Neural cell (in vitro differentiated cells): ENCODE results near the gene COLEC11. TPM values are rescaled to one million over a fixed set of nuclear protein-coding genes. Genes with fewer than 3 reads are reported as not detected.

Experiments used
- H2AFZ ChIP-seq: fragments of 200-600, 300-800 bp; sonication (generic), shearing (Covaris generic); 2 replicates; pipeline ENCODE4 v1.6.0; 2014; ENCODE audit warnings: low read depth, mild to moderate bottlenecking, antibody characterized with exemption, low read length, moderate library complexity
- H3F3A ChIP-seq: fragments of 200-600 bp; shearing (Covaris generic); 2 replicates; pipeline ENCODE4 v1.6.1; 2016; ENCODE audit warnings: mild to moderate bottlenecking, moderate library complexity, mixed read lengths, antibody characterized with exemption, low read length; ENCODE audit not compliant: insufficient read depth, poor library complexity, severe bottlenecking
- H3K27ac ChIP-seq: fragments of 200-600, 300-800 bp; sonication (generic), shearing (Covaris generic); 2 replicates; pipeline ENCODE4 v1.5.1; 2014; ENCODE audit warnings: mild to moderate bottlenecking, low read length, moderate library complexity
- H3K27me3 ChIP-seq: fragments of 300-800, 200-600 bp; sonication (generic), shearing (Covaris generic); 2 replicates; pipeline ENCODE4 v1.6.0; 2014; ENCODE audit warnings: mild to moderate bottlenecking, low read depth, low read length, moderate library complexity; ENCODE audit not compliant: insufficient read depth
- H3K36me3 ChIP-seq: fragments of 300-800, 200-600 bp; sonication (generic), shearing (Covaris generic); 2 replicates; pipeline ENCODE4 v1.5.1; 2014; ENCODE audit warnings: mild to moderate bottlenecking, antibody characterized with exemption, low read length, moderate library complexity; ENCODE audit not compliant: insufficient read depth
- H3K4me2 ChIP-seq: fragments of 300-800, 200-600 bp; sonication (generic), shearing (Covaris generic); 2 replicates; pipeline ENCODE4 v1.6.0; 2014; ENCODE audit warnings: mild to moderate bottlenecking, low read length
- H3K4me3 ChIP-seq: fragments of 300-800, 200-600 bp; sonication (generic), shearing (Covaris generic); 2 replicates; pipeline ENCODE4 v1.5.1; 2014; ENCODE audit warnings: mild to moderate bottlenecking, low read length, moderate library complexity
- H3K79me2 ChIP-seq: fragments of 200-600 bp; shearing (Covaris generic); replicated peaks from 2 replicates; pipeline ENCODE4 v1.6.0; 2014; ENCODE audit warnings: mild to moderate bottlenecking, low read length, moderate library complexity; ENCODE audit not compliant: insufficient read depth
- H3K9ac ChIP-seq: fragments of 300-800, 200-600 bp; sonication (generic), shearing (Covaris generic); 2 replicates; pipeline ENCODE4 v1.6.1; 2016; ENCODE audit warnings: mild to moderate bottlenecking, low read length, mixed read lengths
- H3K9me2 ChIP-seq: fragments of 200-600 bp; shearing (Covaris generic); 2 replicates; pipeline ENCODE4 v1.6.1; 2016; ENCODE audit warnings: mild to moderate bottlenecking, low read length, mixed read lengths; ENCODE audit not compliant: insufficient read depth
- H3K9me3 ChIP-seq: fragments of 200-600, 300-800 bp; sonication (generic), shearing (Covaris generic); 2 replicates; pipeline ENCODE4 v1.6.1; 2016; ENCODE audit warnings: mild to moderate bottlenecking, mixed run types, low read length, moderate library complexity, mixed read lengths
- H4K20me1 ChIP-seq: fragments of 200-600 bp; shearing (Covaris generic); 2 replicates; pipeline ENCODE4 v1.6.1; 2016; ENCODE audit warnings: mild to moderate bottlenecking, mixed run types; ENCODE audit not compliant: insufficient read depth
- CTCF ChIP-seq: fragments of 450-650 bp; IDR thresholded peaks from 2 replicates; pipeline ENCODE4 v1.5.1; 2014; ENCODE audit warnings: antibody characterized with exemption, mild to moderate bottlenecking, moderate library complexity; ENCODE audit not compliant: poor library complexity, severe bottlenecking
- EP300 ChIP-seq: fragments of 450-650 bp; conservative IDR thresholded peaks from 2 replicates; pipeline ENCODE4 v1.6.1; 2014; ENCODE audit warnings: antibody characterized with exemption, mild to moderate bottlenecking, moderate library complexity; ENCODE audit not compliant: poor library complexity, severe bottlenecking
- EZH2 ChIP-seq: fragments of 200-600, 300-800 bp; shearing (Covaris generic), sonication (generic); IDR thresholded peaks from 2 replicates; pipeline ENCODE4 v1.6.1; 2014; ENCODE audit warnings: antibody characterized with exemption, low read length, borderline replicate concordance, mild to moderate bottlenecking; ENCODE audit not compliant: insufficient read depth, poor library complexity, severe bottlenecking
- MXI1 ChIP-seq: fragments of 450-650 bp; conservative IDR thresholded peaks from 2 replicates; pipeline ENCODE4 v1.6.1; 2014; ENCODE audit warnings: antibody characterized with exemption, mild to moderate bottlenecking; ENCODE audit not compliant: poor library complexity, severe bottlenecking
- POLR2AphosphoS5 ChIP-seq: IDR thresholded peaks from 2 replicates; pipeline ENCODE4 v1.6.1; 2012
- RAD21 ChIP-seq: fragments of 450-650 bp; conservative IDR thresholded peaks from 2 replicates; pipeline ENCODE4 v1.6.1; 2014; ENCODE audit warnings: antibody characterized with exemption, mild to moderate bottlenecking, moderate library complexity
- REST ChIP-seq: IDR thresholded peaks from 2 replicates; pipeline ENCODE4 v1.6.1; 2012; ENCODE audit warnings: borderline replicate concordance
- SMC3 ChIP-seq: fragments of 450-650 bp; conservative IDR thresholded peaks from 2 replicates; pipeline ENCODE4 v1.6.1; 2014; ENCODE audit warnings: antibody characterized with exemption, mild to moderate bottlenecking, moderate library complexity; ENCODE audit not compliant: poor library complexity
- TAF1 ChIP-seq: IDR thresholded peaks from 2 replicates; pipeline ENCODE4 v1.6.1; 2012; ENCODE audit warnings: low read depth
- polyA plus RNA-seq: library from polyadenylated mRNA; depleted of rRNA; stranded (reverse); fragments of >200 nt; gene quantifications from 2 replicates; pipeline ENCODE4 v1.2.3, GENCODE V29; 2014

COLEC11 gene
- polyA plus RNA-seq, 1 donor from 2014 or later, result 4.0 TPM

GRCh38 chr2:3571284-3571683, 23.6 kb upstream of the COLEC11 start:
- H3K27me3 ChIP-seq, result no peaks in the 10 kb centered on the region
- no peaks in the 10 kb centered on the region for H3K36me3 ChIP-seq
- TF ChIP-seq RAD21 (no peak), CTCF (no peak), POLR2AphosphoS5 (no peak), EZH2 (no peak), EP300 (no peak), SMC3 (no peak), TAF1 (no peak), MXI1 (no peak), REST (no peak)
- H3K9me2 ChIP-seq, result no peaks in the 10 kb centered on the region
- H4K20me1 ChIP-seq, result no peaks in the 10 kb centered on the region
- H3K9ac ChIP-seq, result no peak overlapping the region
- H3K79me2 ChIP-seq, result peaks cover 11% of the 10 kb centered on the region
- H3K9me3 ChIP-seq, result no peaks in the 10 kb centered on the region
- H3F3A ChIP-seq, result no peaks in the 10 kb centered on the region
- H3K4me3 ChIP-seq, result no peak overlapping the region
- H2AFZ ChIP-seq, result no peak overlapping the region
- no peak overlapping the region for H3K4me2 ChIP-seq
- H3K27ac ChIP-seq, result no peak overlapping the region

GRCh38 chr2:3572620-3573019, 22.3 kb upstream of the COLEC11 start:
- no peaks in the 10 kb centered on the region for H3K27me3 ChIP-seq
- H2AFZ ChIP-seq, result no peak overlapping the region
- H3K27ac ChIP-seq, result no peak overlapping the region
- H3K9ac ChIP-seq, result no peak overlapping the region
- no peaks in the 10 kb centered on the region for H3F3A ChIP-seq
- H3K9me2 ChIP-seq, result no peaks in the 10 kb centered on the region
- H3K36me3 ChIP-seq, result no peaks in the 10 kb centered on the region
- no peak overlapping the region for H3K4me3 ChIP-seq
- H3K4me2 ChIP-seq, result no peak overlapping the region
- TF ChIP-seq SMC3 (no peak), EZH2 (no peak), POLR2AphosphoS5 (no peak), CTCF (no peak), MXI1 (no peak), RAD21 (no peak), EP300 (no peak), TAF1 (no peak), REST (no peak)
- no peaks in the 10 kb centered on the region for H3K9me3 ChIP-seq
- peaks cover 23% of the 10 kb centered on the region for H3K79me2 ChIP-seq
- no peaks in the 10 kb centered on the region for H4K20me1 ChIP-seq
